Thyroid gland (tissue), 4 donors: ENCODE data around the gene PKIB. TPM values are rescaled to one million over a fixed set of nuclear protein-coding genes. Genes with fewer than 3 reads are reported as not detected.

Experiments
- DNase-seq, 2 donors: peaks; one replicate each; pipeline ENCODE4 v3.0.0-alpha.2; 2019
- H3K27ac ChIP-seq, 3 donors: fragments of 200-600 bp; sonication (generic); 1 replicate in 2 of 3; 2 replicates in 1 of 3; pipeline ENCODE4 v1.5.1; 2016 to 2019; ENCODE audit warnings: mild to moderate bottlenecking in 1 of 3, moderate library complexity in 1 of 3
- H3K27me3 ChIP-seq: fragments of 200-600 bp; sonication (generic); one replicate; pipeline ENCODE4 v1.5.1; 2019
- H3K36me3 ChIP-seq, 2 donors: fragments of 200-600 bp; sonication (generic); one replicate each; pipeline ENCODE4 v1.5.1; 2016 to 2019
- H3K4me1 ChIP-seq, 2 donors: fragments of 200-600 bp; sonication (generic); one replicate each; pipeline ENCODE4 v1.5.1; 2017 to 2019
- H3K4me3 ChIP-seq, 3 donors: fragments of 200-600 bp; sonication (generic); replicated peaks in 1 of 3; 1 replicate in 2 of 3; 2 replicates in 1 of 3; pipeline ENCODE4 v1.5.1; 2016; ENCODE audit warnings: mild to moderate bottlenecking in 1 of 3
- H3K9me3 ChIP-seq: fragments of 200-600 bp; sonication (generic); one replicate; pipeline ENCODE4 v1.5.1; 2017
- POLR2A ChIP-seq, 2 donors: fragments of 450-650 bp; IDR thresholded peaks; one replicate each; pipeline ENCODE4 v1.6.1; 2017; ENCODE audit warnings: antibody characterized with exemption in 2 of 2, mild to moderate bottlenecking in 2 of 2, moderate library complexity in 1 of 2
- WGBS, 2 donors: methylation state at CpG; one replicate each; pipeline ENCODE4 v1.1.5; 2017; 5-methylcytosine and 5-hydroxymethylcytosine counted together
- intact Hi-C: fragments of 100-400 bp; cut with DNase I; formaldehyde crosslinking; loops from one replicate; pipeline ENCODE4 v1.15.1; 2023
- total RNA-seq, 4 donors: library from RNA; depleted of rRNA; stranded (reverse); fragments of >200 nt; gene quantifications; one replicate each; pipeline ENCODE4 v1.2.3, GENCODE V29; 2016
- TF ChIP-seq, protein P1 (sequence below), 6 experiments: fragments of 200-600 bp in 3 of 6; fragments of 450-650 bp in 3 of 6; sonication (generic) in 3 of 6; IDR thresholded peaks; one replicate each; pipeline ENCODE4 v1.5.1; 2016 to 2019; ENCODE audit warnings: antibody characterized with exemption in 6 of 6, mild to moderate bottlenecking in 2 of 6, inconsistent platforms in 1 of 6, moderate library complexity in 1 of 6

Gene PKIB
- total RNA-seq, 4 donors from 2014 or later, result 0.83 to 3.0 (median 1.5) TPM

DNA sequence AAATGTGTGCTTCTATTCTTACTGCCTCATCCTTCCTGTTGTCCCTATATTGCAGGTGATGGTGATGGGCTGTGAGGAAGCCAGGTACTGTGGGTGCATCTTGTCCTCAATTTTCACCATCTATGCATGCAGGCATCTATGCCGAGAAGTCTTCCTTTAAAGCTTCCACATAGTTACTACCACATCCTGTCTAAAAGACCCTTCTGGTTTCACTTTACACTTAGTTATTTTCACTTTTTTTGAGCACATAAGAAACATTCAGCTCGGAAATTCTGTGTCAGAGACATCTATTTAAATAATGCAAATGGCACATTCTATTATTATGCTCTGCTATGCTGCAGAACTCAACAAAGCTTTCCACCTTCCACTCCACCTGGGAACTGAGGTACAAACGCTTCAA lies 141.1 kb downstream of the PKIB start:
- Histone ChIP-seq H3K4me1 (no peaks in the 10 kb centered on the region), H3K27me3 (no peaks in the 10 kb centered on the region), H3K27ac (no peak overlapping the region), H3K36me3 (no peaks in the 10 kb centered on the region), H3K4me3 (no peak overlapping the region), H3K9me3 (no peaks in the 10 kb centered on the region)
- no peak for DNase-seq
- intact Hi-C loops, result no loop called here
- WGBS, 2 donors, result 77 to 80% methylated on average over 3 of the region's 3 CpGs
- TF ChIP-seq, protein P1, sequence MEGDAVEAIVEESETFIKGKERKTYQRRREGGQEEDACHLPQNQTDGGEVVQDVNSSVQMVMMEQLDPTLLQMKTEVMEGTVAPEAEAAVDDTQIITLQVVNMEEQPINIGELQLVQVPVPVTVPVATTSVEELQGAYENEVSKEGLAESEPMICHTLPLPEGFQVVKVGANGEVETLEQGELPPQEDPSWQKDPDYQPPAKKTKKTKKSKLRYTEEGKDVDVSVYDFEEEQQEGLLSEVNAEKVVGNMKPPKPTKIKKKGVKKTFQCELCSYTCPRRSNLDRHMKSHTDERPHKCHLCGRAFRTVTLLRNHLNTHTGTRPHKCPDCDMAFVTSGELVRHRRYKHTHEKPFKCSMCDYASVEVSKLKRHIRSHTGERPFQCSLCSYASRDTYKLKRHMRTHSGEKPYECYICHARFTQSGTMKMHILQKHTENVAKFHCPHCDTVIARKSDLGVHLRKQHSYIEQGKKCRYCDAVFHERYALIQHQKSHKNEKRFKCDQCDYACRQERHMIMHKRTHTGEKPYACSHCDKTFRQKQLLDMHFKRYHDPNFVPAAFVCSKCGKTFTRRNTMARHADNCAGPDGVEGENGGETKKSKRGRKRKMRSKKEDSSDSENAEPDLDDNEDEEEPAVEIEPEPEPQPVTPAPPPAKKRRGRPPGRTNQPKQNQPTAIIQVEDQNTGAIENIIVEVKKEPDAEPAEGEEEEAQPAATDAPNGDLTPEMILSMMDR (IDR thresholded peaks at IDR 0.05), result no peak
- no peak for TF ChIP-seq POLR2A (IDR thresholded peaks at IDR 0.05)

DNA sequence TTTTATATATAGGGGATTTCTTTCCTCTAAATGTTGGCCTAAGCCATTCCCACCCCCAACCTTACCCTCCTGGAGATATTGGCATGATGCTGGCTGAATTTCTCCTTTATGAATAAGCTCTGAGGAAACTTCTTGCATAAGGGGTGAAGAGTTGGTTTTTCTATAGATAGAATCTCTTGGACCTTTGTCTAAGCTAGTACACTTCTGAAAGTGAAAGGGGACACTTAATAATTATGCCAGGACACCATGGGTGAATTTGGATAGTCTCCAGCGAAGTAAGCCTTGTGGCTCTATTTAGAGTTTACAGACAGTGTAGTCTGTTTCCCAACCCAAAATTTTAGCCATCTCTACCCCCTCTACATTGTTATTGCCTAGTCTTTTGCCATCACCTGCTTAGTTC lies 142.3 kb downstream of the PKIB start:
- no peak for DNase-seq
- WGBS, 2 donors, result 38 to 100% methylated on average over 1 of the region's 1 CpG
- H3K4me1 ChIP-seq, result no peaks in the 10 kb centered on the region
- H3K36me3 ChIP-seq, result no peaks in the 10 kb centered on the region
- H3K27me3 ChIP-seq, result no peaks in the 10 kb centered on the region
- no peak overlapping the region for H3K4me3 ChIP-seq
- TF ChIP-seq, protein P1 (IDR thresholded peaks at IDR 0.05), result no peak
- TF ChIP-seq POLR2A (IDR thresholded peaks at IDR 0.05), result no peak
- H3K9me3 ChIP-seq, result no peaks in the 10 kb centered on the region
- no peak overlapping the region for H3K27ac ChIP-seq
- intact Hi-C loops, result no loop called here

DNA sequence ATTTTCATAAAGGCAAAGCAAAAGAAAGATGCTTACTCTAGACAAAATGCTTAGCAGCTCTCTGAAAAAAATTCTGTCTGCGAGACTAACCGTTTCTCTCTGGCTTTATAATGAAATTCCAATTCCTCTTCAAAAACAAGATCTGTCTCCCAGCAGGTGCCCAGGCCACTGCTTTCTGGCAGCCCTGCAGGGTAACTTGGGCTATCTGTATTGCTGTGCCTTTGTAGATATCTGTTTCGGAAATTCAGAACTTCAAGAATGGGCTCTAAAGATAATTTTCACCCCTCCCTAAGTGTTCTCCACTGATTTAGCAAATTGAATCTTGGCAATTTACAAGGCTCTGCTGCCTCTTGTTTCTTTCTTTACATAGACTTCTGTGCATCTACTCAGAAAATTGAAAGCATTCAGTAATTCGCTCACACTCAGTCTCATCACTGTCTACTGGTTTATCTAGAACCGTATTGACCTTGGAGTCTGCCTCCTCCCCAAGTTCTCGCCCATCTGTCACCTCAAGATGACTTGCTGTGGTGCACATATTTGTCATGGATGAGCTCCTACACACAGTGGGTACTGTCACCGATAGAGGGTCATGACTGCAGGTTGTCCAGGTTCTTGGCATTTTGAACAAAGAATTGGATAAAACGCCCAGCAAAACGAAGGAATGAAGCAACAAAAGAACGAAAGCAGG lies 142.9 kb downstream of the PKIB start:
- WGBS, 2 donors, result 82 to 90% methylated on average over 10 of the region's 10 CpGs
- no peaks in the 10 kb centered on the region for H3K36me3 ChIP-seq
- no peaks in the 10 kb centered on the region for H3K9me3 ChIP-seq
- intact Hi-C loops, result no loop called here
- H3K4me1 ChIP-seq, result no peaks in the 10 kb centered on the region
- TF ChIP-seq, protein P1 (IDR thresholded peaks at IDR 0.05), result no peak
- TF ChIP-seq POLR2A (IDR thresholded peaks at IDR 0.05), result no peak
- no peak for DNase-seq
- H3K4me3 ChIP-seq, result no peak overlapping the region
- no peaks in the 10 kb centered on the region for H3K27me3 ChIP-seq
- no peak overlapping the region for H3K27ac ChIP-seq

DNA sequence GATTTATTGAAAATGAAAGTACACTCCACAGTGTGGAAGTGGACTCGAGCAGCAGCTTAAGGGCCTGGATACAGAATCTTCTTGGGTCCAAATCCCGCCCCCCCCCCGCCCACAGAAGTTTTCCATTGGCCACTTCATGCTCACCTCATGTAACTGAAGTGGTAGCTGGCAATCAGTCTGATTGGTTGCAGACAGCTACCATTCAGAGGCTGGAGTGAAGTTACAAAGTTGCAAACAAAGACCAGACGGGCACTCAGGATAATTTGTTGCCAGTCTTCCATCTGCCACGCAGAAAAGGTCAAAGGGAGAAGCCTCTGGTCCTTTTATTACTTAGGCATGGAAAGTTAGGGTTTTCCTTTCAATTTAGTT lies 143.5 kb downstream of the PKIB start:
- Histone ChIP-seq H3K4me1 (no peaks in the 10 kb centered on the region), H3K36me3 (no peaks in the 10 kb centered on the region), H3K9me3 (no peaks in the 10 kb centered on the region), H3K27me3 (no peaks in the 10 kb centered on the region), H3K4me3 (no peak overlapping the region), H3K27ac (no peak overlapping the region)
- intact Hi-C loops, result no loop called here
- TF ChIP-seq POLR2A (IDR thresholded peaks at IDR 0.05), result no peak
- TF ChIP-seq, protein P1 (IDR thresholded peaks at IDR 0.05), result no peak
- 57 to 69% methylated on average over 5 of the region's 5 CpGs for WGBS, 2 donors
- DNase-seq, result peak in 1 of 2 donors; percentile 20

DNA sequence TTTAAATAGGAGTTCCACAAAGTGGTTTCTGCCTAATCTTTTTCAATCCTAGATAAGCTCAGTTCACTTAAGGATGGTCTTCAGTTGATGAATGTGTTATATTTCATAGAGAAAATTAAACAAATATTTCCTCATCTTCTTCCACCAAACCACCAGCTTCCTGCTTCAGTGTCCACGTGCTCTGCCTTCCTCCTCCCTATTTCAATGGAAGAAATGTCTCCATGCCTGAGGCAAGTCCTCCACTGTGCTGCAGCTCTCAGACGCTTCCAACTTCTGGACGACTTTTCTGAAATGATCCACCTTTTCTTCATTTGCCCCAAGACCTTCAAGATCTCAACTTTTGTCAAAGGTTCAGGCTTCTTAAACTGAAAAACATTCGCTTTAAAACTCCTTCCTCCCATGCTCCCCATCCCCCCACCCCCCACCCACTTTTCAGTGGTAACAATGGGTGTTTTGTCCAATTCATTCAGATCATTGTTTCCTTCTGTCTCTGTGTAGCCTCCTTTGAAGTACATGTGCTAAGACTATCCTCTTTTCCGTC lies 144.1 kb downstream of the PKIB start:
- H3K27ac ChIP-seq, result no peak overlapping the region
- 79 to 88% methylated on average over 5 of the region's 5 CpGs for WGBS, 2 donors
- H3K36me3 ChIP-seq, result no peaks in the 10 kb centered on the region
- H3K4me3 ChIP-seq, result no peak overlapping the region
- H3K4me1 ChIP-seq, result no peaks in the 10 kb centered on the region
- no peak for DNase-seq
- intact Hi-C loops, result no loop called here
- TF ChIP-seq, protein P1 (IDR thresholded peaks at IDR 0.05), result no peak
- no peak for TF ChIP-seq POLR2A (IDR thresholded peaks at IDR 0.05)
- no peaks in the 10 kb centered on the region for H3K27me3 ChIP-seq
- no peaks in the 10 kb centered on the region for H3K9me3 ChIP-seq
